GM13976 (cell line): ENCODE results near the gene N4BP2L2.

Experiments used
- DNase-seq: peaks from one replicate; pipeline ENCODE4 v3.0.0; 2012; ENCODE audit warnings: low spot score
- CTCF ChIP-seq: IDR thresholded peaks from 2 replicates; pipeline ENCODE4 v1.5.1; 2012; ENCODE audit warnings: borderline replicate concordance, mild to moderate bottlenecking; ENCODE audit not compliant: insufficient read depth; ENCODE audit errors: extremely low read depth, missing control alignments, control extremely low read depth
- in situ Hi-C: fragments of 300-500 bp; cut with MboI; formaldehyde crosslinking; loops from one replicate; pipeline ENCODE4 v1.12.0; 2022; ENCODE audit warnings: low sequenced_read_pairs, mixed read lengths, inconsistent platforms; ENCODE audit not compliant: unreplicated experiment

N4BP2L2 gene

DNA sequence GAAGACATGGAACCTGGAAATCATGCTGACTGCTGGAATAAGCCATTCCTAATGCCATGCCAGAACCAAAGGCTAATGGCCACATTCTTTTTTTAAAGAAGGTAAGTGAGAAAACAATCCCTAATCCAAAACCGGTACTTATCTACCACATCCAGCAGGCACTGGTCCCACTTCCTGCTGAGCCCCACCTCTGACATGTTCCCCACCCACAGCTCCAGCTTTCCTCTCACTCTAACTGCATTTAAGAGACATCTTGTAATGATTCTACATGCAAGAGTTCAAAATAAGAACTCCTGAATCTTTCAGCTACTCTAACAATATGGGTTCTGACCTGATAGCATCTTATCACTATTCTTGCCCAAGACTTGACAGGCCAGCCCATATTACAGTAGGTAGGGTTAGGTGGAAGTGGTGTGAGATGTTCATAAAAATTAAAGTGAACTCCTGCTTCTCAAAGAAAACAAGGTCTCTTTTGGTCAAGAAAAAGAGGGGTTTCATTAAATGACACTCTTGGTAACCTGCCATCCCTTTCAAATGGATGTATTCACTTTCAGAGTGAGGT lies 41.9 kb downstream of the N4BP2L2 start:
- no peak for DNase-seq
- TF ChIP-seq CTCF, result no peak
- in situ Hi-C loops, result no loop called here

DNA sequence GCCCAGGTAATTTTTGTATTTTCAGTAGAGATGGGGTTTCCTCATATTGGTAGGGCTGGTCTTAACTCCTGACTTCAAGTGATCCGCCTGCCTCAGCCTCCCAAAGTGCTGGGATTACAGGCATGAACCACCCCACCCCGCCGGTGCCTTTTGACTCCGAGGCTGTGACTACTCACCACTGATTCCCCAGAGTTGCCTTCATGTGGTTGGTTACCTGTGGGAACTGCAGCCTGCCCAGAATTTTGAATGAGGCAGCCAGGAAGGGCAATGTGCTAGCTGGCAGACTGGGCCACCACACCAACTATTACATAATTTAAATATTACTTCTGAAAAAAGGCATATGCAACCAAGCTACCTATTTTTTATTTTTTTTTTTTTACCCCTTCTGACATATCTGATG lies 42.8 kb downstream of the N4BP2L2 start:
- no peak for TF ChIP-seq CTCF
- no peak for DNase-seq
- in situ Hi-C loops, result no loop called here

DNA sequence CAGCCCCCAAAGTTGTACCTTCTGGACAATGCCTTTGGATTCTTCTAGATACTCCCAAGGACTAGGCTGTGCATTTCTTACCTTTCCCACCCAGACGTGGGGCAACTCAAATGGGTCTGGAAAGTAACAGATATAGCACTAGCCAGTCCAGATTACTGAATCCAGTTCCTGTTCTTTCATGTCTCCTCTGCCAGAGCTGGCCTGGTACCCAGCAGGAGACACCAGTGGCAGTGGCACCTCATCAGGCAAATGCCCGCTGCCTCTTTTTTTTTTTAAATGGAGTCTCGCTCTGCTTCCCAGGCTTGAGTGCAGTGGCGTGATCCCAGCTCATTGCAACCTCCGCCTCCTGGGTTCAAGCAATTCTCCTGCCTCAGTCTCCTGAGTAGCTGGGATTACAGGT lies 43.2 kb downstream of the N4BP2L2 start:
- DNase-seq, result no peak
- TF ChIP-seq CTCF, result no peak
- in situ Hi-C loops, result no loop called here

GRCh38 chr13:32491028-32491427 lies 47.6 kb downstream of the N4BP2L2 start:
- no peak for TF ChIP-seq CTCF
- no peak for DNase-seq
- in situ Hi-C loops, result no loop called here

GRCh38 chr13:32476892-32477291 lies 61.7 kb downstream of the N4BP2L2 start:
- no peak for DNase-seq
- TF ChIP-seq CTCF, result no peak
- in situ Hi-C loops, result no loop called here

- no peak for TF ChIP-seq CTCF
- in situ Hi-C loops, result no loop called here
- no peak for DNase-seq
Measured at GRCh38 chr13:32476021-32476731, 62.4 kb downstream of the N4BP2L2 start.
